Amygdala (tissue), 56 donors: ENCODE data around the gene MBP.

Experiments
- DNase-seq, 56 donors: peaks; one replicate each; lab custom pipeline; 2025; lab: John Stamatoyannopoulos, UW

MBP gene

DNA sequence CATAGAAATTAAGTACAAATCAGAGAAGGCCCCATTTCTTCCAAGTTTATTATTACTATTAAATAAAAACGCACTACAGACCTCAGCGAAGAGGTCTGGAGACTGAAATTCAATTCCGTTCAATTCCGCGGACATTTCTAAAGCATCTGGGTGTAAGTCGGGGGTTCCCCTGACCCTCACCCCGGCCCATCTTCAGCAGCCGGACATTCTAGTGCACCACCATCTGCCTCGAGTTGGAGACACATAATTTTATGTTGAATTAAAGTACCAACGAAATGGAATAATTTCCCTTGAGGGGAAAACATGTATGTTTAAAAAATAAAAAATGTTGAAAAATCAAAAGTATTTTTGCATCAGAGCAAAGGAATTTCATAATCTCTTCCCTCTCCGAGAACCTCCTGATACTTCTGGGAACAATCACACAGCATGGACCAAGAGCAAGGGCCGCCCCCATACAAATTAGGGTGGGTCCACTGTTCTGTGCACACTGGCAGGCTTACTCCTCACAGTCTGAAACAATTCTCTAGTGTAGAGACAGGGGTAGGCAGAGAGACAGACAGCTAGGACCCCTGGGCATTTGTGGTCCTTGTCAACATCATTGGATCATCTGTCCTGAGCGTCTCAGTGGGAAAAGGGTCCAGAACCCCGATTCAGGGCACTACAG, 29.3 kb downstream of the MBP start:
- DNase-seq, result no peak

DNA sequence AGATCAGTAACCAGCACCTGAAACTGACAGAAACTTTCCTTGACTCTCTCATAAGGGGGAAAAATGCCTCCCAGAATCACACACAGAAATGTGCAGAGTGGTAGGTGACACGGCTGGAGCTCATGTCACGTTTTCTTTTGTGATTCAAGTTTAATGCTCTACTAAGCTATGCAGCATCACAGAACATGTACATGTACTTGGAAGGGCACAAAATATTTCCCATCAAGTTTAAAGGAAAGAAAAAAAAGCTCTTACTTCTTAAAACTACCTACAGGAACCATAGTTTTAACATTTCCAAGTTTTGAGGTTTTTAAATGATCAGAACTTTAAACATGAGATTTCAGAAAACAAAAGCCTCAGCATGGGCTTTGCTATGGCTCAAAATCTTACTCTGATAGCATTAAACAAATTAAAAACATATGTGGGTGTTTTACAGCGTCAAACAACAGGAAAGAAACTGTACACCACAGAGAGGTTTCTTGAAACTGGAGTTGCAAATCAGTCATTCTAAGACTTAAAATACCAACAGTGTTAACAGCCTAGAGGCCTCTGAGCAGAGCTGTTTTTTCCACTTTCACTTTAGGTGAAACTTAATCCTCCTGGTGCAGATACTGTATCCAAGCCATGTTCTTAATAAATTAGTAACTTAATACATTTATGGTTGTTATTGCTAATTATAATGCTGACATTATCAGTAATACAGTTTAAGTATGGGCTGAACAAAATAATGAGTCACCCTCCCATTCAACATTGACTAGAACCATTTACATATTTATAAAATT, 30.1 kb downstream of the MBP start:
- no peak for DNase-seq

DNA sequence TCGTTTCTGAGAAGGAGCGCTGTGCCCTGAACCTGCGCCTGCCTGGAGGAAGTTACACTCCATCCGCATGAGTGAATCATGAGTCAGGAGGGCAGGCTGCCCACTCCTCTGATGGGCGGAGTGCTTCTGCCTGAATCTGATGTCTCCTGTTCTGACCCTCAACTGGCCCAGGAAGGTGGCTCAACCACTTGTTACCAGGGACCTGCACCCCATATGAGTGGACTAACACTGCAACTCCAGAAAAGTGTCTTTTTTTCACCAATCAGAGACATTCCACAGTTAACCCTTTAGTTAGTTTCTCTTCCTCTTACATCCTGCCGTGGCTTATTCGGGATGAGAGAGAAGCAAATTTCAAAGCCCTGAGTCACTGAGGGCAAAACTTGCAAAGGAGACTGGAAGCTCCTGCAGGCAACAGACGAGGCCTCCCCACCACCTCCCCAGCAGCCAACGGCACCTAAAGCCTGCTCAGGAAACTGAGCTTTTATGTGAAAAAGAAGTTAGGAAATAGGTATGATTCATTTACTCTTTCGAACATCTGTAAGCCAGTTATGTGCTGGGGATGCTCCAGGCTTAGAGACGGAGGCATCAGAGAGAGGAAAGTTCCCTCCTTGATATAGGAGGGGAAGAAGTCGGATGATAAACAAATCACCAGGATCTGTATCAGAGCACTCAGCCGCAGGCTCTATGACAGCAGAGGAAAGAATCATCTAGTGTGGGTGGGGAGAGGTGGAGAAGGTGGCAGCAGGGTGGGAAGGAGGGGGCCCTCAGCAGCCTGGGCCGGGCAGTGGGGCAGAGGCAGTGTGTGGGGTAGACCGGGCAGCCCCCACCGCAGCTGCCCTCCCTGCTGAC, 30.9 kb downstream of the MBP start:
- DNase-seq, result peak in 4 of 56 donors; percentile 11 to 42 (median 24)

DNA sequence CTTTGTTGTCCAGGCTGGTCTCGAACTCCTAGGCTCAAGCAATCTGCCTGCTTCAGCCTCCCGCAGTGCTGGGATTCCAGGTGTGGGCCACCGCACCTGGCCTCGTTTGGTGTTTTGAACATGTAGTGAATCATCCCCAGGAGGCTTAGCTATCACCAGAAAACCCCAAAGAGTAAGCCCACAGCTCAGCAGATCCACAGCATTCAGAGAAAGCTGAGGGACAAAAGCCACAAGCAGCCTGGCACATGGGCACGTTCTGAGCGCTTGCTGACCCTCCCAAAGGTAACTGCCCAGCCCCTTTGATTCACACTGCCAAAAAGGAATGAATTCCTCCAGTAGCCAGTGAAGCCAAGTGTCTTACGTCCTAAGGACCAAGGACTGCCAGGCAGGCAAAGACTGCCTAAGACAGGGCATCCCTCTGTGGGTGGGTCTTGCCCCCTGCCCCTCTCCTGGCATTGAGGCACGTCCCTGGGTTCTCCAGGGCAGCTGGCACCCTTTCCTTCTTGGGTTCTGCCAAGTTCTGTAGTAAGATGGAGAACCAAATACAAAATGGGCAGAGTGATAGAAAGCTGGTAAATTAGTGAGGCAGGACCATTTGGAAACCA, 31.7 kb downstream of the MBP start:
- no peak for DNase-seq

DNA sequence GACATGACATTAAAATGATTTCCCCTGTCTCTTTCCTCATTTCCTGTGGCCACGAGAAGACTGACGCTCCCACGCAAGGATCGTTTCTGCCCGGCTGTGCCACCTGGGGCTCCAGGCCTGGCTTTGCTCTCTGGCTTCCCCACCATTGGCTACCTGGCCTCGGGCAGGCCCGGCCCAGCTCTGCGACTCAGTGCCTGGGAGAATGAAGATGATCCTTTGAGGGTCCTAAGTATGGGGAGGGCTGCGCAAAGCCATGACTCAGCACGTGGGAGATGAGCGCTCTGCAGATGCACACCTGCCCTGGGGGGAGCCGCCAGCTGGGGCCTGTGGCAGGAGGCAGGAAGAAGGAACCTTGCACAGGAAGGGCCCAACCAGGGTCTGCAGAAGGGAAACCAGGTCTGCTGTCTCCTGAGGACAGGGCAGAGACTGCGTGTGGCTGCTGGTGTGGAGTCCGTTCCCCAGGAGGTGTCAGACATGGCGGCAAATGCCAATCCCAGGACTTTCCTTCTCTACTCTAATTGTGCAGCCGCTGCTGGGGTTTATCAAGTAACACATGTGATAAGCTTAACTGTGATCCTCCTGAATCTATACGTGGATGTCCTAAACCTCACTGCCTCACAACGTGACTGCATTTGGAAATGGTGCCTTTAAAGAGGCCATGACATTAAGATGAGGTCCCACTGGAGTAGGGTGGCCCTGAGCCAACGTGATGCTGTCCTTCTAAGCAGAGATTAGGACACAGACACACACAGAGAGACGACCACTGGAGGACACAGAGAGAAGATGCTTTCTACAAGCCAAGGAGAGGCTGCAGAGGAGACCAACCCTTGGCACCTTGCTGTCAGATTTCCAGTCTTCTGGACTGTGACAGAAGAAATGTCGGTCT, 32.9 kb downstream of the MBP start:
- no peak for DNase-seq

DNA sequence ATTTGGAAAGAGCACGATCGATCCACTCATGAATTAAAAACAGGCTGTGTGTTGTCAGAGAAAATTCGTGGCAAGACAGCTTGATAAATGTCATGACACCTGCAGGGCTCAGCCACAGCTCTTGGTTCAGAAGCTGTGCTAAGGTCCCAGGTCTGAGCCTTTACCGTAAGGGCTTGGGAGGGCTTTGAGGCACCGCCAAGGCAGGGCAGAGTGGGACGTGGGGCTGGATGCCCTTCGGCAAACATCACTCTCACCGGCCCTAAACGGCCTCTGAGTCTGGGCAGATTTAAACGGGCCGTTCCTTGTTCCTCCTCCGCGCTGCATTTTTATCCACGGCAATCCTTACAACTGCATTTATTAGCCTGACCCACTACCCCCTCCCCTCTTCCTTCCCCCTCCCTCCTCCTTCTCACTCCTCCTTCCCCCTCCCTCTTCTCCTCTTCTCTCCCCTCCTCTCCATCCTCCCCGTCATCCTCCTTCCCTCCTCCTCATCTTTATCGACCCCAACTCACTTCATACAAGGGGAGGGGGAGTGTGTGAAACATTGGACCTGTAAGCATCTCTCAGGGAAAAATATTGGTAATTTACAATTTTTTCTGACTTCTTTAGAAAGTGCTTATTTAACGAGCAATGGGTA, 33.9 kb downstream of the MBP start:
- DNase-seq, result no peak

DNA sequence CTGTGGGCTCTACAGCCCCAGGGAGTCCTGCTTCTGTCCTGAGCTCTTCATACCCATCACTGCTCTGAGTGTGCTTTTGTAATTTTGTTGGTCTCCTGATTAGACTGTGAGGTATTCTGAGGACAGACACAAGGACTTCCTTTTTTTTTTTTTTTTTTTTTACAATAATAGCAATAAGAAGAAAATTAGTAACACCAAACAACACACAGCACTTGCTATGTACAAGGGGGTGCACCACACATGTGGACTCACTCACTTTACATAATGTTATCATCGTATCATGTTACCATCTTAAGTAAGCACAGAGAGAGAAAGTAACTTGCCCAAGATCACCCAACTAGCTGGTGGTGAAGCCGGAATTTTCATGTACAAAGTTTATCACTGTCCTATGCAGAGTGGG, 34.6 kb downstream of the MBP start:
- DNase-seq, result no peak

DNA sequence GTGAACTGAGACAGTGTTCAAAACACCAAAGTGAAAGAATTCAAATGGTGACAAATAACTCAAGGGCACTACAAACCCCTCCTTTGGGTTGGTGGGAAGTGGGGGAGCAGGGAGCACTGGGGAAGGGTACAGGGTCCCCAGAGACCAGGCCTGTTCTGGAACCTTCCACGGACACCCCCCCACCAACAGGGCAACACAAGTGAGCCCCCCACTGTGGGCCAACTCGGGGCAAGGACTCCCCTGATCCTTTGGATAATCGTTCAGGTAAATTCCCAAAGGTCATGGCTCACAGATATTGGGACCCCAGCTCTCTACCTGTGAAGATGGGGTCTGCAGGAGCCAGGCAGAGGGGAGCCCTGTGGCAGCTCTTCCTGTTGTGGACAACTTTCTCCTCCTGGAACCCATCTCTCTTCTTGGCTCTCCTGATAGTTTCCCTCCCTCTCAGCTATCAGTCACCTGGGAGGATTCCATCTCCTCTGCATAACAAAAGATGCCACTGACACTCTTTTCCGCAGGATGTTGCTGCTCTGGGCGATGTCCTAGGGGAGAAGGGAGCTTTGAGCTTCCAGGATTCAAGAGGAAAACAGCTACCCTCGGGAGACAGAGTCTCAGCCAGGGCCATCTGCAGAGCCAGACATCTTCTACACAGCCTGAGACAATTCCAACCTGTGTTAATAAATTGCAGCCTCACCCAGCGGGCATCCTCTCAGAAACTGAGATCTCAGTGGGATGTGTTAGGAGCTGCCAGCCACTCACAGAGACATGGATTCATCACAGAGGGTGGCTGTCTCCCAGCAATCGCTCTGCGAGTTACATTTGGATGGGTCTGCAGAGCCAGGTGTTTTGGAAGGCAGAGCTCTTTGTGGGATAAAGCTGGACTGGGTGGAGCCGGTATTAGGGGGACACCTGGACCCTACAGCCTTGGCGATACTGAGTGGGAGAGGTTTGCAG, 35.4 kb downstream of the MBP start:
- peak in 11 of 56 donors; percentile 17 to 57 (median 35) for DNase-seq

DNA sequence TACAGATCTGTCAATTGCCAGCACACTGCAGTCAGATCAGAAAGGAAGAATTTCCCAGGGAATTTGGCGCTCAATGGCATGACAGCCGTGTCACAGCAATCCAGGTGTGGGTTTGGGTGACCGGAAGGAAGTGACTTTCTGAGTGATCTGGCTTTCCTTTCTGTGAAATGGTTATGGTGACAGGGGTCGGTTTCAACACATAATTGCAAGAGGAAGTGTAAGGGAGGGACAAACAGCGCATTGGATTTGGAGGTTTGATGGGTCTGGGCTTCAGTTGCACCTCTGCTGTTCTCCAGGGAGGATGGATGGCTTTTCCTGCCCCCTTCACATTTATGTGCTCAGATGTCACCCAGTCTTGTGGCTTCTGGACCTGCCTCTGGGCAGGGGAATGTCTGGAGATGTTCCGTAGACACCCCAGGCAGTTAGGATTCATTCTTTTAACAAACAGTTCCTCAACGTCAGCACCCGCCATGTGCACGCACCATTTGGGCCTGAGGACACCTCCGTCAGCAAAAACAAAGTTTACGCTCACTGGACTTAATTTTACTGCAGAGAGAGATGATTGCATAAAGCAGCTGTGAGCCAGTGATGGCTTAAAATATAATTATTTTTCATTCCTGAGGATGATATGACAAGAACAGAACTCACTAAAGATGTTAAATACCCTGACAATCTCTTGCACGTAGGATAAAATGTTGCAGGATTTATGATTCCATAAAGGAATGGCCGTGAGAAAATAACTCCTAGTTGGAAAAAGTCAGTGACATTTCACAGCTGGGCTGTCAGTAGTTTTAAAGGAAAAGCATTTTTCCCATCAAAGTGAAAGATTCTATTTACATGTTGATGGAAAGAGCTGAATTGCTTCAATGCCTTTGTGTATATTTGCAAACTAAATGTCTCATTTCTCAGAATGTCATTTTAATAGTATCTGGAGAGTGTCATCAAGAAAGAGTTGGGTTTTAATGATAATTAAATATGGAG, 36.9 kb downstream of the MBP start:
- DNase-seq, result no peak

DNA sequence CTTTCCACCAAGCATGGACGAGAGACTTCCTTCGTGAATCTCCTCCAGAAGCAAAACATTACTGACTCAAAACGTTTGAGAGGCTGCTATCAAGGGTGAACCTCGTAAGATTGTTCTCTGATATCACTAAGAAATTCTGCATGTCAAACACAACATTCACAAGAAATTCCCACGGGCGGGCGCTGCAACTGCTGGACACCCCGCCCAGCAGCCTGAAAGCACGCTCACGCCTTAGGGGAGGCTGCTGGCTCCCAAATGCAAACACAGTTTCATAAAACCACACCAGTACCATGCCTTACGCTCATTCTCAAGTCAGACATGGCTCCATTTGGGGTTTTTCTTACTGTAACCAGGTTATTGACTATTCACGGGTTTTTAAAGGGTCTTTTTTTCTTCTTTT, 39.0 kb downstream of the MBP start:
- no peak for DNase-seq

DNA sequence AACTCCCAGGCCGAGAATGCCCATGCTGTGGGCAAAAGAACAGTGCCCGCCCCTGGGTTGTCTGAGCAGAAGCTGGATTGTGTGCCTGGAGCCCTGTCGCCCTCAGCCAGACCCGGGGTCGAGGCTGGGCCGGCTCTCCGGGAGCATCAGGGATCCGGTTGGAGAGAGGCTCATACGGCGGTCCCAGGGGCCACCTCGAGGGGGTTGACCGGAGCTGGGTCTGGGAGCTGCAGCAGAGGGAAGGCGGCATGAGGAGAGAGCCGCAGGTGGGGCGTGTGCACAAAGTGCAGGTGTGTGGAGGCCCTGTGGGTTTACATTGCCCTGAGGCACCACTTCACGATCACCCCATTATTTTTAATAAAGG, 39.5 kb downstream of the MBP start:
- no peak for DNase-seq

DNA sequence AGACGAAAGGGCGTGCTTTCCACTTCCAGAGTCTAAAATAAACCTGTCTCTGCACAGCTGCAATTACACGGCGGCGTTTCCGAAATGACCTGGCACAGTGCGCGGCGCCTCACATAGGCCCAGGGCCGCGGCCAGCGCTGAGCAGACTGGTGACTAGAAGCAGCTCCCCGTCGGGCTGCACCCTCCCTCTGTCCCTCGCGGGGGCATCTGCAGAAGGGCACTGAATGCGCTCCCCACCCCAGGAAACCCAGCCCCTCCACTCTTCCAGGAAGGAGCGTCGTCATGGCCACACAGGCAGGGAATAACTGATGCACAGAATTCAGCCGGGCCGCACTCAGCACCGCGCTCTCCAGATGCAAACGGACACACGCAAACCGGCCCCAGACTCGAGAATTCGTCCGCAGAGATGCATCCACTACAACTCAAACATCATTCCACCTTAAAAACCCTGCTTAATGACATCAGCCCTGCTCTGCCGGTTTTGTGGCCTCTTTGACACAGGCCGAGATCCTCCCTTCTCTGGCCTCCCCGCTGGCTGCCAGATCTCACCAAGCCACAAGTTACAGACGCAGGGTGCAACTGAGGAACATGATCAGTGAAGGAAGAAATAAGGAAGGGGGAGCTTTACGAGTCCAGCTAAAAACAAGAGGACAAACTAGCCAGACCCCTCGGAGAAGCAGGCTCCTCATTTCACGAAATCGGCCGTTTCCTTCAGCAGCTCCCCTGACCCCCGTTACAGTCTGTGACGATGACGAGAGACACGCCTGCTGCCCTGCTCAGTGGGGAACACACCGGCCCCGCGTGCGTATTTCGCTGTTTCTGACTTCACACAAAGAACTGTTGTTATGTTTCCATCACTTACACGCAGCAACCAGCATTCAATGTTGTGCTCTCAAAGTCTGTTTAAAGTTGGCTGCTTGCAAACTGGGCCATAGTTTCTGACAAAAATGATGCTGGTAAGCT, 40.2 kb downstream of the MBP start:
- DNase-seq, result peak in 3 of 56 donors; percentile 23 to 27 (median 23)

DNA sequence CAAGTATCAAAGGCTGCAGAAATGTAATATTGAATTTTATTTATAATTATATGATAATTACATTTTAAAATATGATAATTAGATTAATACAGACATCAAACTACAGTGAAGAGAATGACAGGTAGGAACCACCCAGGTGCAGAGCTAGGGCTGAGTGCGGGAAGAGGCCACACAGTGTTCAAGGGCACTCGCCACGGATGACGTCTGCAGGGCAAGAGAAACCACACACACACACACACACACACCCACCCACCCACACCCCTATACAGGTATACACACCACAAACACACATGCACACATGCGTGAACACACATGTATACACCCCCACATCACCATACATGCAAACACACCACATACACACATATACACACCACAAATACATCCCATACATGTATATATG, 41.2 kb downstream of the MBP start:
- no peak for DNase-seq

DNA sequence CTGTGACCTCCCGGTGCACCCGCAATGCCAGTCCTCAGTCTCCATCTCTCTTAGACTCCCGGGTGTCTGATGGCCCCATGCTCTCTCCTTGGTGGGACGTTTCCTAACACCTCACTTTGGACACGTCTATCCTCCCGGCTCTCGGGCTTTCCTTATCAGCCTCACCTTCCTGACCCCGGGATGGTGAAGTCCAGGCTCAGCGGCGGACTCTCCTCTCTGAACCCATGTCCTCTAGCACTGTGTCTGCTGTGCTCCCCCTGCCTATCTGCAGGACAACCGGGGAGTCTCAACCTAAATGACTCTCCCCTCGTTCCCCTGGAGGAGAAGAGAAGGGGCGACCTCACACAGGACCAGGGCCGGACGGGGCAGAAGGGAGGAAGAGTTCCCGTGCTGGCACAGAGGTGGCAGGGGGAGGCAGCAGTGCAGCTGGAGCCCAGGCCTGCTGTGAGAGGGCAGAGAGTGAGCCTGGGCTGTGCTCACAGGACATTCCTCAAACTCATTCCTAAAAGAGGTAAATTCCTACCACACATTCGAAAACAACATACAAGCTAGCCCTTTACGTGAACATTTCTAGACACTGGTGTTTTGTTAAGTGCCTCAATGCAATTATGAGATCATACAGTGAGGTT, 41.9 kb downstream of the MBP start:
- DNase-seq, result no peak

DNA sequence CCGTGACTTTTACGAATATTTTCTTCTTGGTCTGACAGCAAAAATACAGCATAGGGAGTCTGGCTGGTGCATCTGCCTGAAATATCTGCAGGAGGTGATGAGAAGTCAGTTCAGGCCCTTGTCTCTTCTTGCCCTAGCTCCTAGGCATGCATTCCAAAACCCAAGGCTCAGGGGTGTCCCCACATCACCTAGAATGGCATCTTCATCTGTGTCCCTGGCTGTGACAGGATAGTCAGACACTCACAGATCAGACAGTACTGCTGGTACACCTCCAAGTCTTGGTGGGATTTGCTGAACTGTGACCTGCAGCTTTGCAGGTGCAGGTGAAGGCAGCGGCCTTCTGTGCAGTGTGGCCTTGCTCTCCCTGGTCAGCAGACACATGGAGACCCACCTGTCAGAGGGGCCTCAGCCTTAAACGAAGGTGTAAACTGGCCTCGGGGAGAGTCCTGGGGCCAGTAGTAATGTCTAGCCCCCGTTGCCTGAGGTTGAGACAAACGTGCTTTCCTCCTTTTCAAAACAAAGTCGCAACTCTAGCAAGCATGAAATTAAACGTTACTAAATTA, 42.8 kb downstream of the MBP start:
- DNase-seq, result no peak
